Right lobe of liver (tissue), 4 donors: Measurements from ENCODE around the gene CDC25B.

Experiments
- CTCF ChIP-seq, 4 donors: fragments of 200-600 bp in 3 of 4; fragments of 450-650 bp in 1 of 4; IDR thresholded peaks; one replicate each; pipeline versions ENCODE4 v1.5.1 to v1.8.0; 2016 to 2022; ENCODE audit warnings: antibody characterized with exemption in 4 of 4, mild to moderate bottlenecking in 2 of 4
- POLR2A ChIP-seq: fragments of 450-650 bp; IDR thresholded peaks from one replicate; pipeline ENCODE4 v1.6.1; 2017; ENCODE audit warnings: antibody characterized with exemption, mild to moderate bottlenecking
- donor health status: DM: no; HTN: no; CAD: no.
- donor health status: DM: no; HTN: no; CAD: no.
- donor health status: DM: no; HTN: yes; CAD: no.

DNA sequence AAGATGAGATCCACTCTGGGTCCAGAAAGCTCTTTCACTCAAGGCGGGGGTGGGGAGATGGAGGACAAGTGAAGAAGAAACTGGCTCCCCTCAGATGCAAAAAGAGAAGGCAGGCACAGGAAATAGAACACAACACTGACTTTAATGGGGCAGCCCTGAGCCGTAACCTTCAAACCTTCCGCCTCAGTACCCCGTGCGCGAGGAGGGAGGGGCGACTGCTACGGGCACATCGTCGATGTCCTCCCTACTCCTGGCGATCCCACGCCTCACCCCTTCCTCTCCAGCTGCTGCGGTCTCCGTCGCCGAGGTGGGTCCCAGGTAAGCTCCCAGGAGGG, 18.8 kb upstream of the CDC25B start:
- TF ChIP-seq CTCF (IDR thresholded peaks at IDR 0.05) (no peak), POLR2A (no peak)
